HTR-8/SVneo (cell line): ENCODE data around the gene MAP4K4.

ENCODE experiments used
- DNase-seq: peaks from one replicate; pipeline ENCODE4 v3.0.0; 2011; ENCODE audit warnings: low spot score, mixed read lengths; ENCODE audit not compliant: insufficient read length
- FAIRE-seq: peaks from 2 replicates; lab custom pipeline; 2011; peaks lifted over from hg19 to GRCh38; lab: Jason Lieb, UNC

MAP4K4 gene

DNA sequence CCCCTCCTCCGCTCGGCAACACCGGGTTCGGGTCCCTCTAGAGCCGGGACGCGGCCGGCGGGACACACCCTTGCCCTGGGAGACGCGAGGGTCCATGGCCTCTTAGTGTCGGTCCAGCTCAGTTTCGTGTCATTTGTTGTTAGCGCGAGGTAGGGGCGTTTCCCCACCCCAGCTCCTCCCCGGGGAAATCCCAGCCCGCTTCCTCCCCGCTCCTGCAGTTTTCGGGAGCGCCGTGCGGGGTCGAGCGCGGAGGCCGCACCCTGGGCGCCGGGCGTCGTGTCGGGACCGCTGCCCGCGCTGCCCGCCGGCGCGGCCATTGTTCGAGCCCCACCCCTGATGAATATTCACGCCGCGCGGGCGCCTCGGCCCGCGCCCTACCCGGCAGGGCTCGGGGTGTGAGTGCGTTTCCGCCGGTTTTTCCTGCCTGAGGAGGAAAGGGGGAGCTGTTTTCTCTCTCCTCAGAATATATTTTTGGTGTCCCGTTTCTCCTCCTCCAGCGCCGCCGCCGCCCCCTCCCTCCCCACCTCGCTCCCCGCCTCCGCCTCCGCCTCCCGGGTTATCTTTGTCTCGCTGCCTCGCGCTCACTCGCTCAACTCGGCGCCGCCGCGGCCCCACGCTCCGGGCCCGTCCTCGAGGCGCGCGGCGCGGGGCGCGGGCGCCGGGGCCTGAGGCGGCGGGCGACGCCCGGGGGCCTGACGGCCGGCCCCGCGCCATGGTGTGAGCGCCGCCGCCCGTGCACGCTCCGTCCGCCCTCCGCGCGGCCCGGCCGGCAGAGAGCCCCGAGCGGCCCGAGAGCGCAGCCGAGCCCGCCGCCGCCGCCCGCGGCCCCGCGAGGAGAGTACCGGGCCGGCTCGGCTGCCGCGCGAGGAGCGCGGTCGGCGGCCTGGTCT lies at the start of gene MAP4K4:
Gene MAP4K4, plus strand, starts transcription at position 584 of the 890 bp plus-strand sequence. CDS start 374 bp downstream, outside the sequence.
- FAIRE-seq = no peak
- DNase-seq = peak; percentile 79

- DNase-seq = no peak
- FAIRE-seq = no peak
Measured at GRCh38 chr2:101653469-101653868, 44.0 kb upstream of the MAP4K4 start.

GRCh38 chr2:101655702-101656422 lies 41.6 kb upstream of the MAP4K4 start:
- DNase-seq = no peak

GRCh38 chr2:101657787-101658186 lies 39.7 kb upstream of the MAP4K4 start:
- FAIRE-seq = no peak
- DNase-seq = no peak

More at GRCh38 chr2:101655702-101656422, 41.6 kb upstream of the MAP4K4 start:
- FAIRE-seq = no peak

GRCh38 chr2:101658387-101658786 lies 39.1 kb upstream of the MAP4K4 start:
- no peak for FAIRE-seq
- DNase-seq = no peak

DNA sequence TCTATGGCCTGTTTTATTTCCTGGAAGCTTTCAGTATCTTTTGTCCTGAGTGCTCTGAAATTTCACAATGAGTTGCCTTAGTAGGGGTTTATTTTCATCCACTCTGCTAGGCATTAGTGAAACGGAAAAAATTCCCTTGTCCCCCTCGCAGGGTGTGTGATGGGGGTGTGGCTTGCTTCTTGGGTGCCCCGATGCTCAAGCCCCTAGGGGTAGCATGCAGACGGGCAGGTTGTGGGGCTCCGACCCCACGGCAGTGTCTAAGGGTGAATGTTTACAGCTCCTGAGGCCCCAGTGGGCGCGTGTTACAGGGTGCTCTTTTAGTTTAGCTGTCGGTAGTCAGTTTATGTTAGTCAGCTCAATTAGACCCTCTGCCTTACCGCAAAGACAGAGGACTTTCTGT lies 32.2 kb upstream of the MAP4K4 start:
- no peak for FAIRE-seq
- no peak for DNase-seq

DNA sequence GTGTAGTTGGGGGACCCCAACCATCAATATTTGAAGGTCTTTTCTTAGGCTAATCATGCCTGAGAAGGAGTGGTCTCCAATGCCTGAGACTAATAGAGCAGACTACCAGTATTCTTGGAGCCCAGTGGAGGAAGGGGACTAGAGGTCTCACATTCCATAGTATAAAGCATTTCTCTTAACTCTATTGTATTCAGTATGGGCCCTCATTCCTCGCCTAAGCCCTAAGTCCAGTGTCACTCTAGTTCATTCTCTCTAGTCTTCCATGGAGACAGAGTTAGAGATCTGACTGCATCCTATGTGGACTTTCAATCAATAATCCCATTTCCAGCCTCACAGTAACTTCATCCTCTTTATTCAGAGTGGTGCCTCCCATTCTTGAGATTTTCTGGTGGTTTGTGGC lies 29.7 kb upstream of the MAP4K4 start:
- FAIRE-seq (no peak), DNase-seq (no peak)

GRCh38 chr2:101672047-101672446 lies 25.5 kb upstream of the MAP4K4 start:
- FAIRE-seq (no peak), DNase-seq (no peak)

- no peak for FAIRE-seq
- DNase-seq = no peak
Measured at GRCh38 chr2:101673920-101674319, 23.6 kb upstream of the MAP4K4 start.

DNA sequence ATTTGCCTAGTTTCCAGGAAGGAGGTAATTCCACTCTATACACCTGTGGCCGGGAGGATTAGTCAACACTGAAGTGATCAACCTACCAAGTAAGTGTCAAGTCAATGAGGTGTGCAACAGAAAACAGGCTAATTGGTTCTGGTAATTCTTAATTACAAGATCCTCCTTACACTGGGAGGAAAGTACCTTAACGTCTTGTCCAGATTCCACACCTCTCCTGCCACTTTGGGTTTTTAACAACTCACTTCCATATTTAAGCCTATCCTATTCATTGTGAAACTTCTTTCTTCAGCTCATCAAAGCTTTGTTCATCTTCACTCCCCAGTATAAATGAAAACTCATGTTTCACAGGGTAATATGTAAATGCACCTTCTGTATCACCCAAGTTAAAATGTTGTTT lies 22.0 kb upstream of the MAP4K4 start:
- no peak for DNase-seq
- FAIRE-seq = no peak

GRCh38 chr2:101676674-101677073 lies 20.8 kb upstream of the MAP4K4 start:
- no peak for FAIRE-seq
- no peak for DNase-seq

- FAIRE-seq (no peak), DNase-seq (no peak)
Measured at GRCh38 chr2:101677658-101678057, 19.8 kb upstream of the MAP4K4 start.

DNA sequence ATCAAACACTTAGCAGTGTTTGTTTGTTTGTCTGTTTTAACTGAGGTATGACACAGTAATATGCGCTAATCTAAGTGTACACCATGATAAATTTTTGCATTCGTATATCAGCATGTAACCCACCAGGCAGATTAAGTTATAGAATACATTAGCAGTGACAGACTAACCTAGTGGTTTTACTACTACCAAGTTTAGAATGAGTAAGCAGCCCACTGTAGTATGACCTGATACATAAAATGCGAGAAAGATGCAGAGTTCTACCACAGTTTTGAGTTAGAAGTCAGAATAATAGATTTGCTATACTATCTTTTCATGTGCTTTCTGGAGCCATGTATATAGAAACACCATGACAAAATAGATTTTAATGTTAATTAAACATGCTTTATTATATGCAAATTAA lies 19.1 kb upstream of the MAP4K4 start:
- FAIRE-seq (no peak), DNase-seq (no peak)

DNA sequence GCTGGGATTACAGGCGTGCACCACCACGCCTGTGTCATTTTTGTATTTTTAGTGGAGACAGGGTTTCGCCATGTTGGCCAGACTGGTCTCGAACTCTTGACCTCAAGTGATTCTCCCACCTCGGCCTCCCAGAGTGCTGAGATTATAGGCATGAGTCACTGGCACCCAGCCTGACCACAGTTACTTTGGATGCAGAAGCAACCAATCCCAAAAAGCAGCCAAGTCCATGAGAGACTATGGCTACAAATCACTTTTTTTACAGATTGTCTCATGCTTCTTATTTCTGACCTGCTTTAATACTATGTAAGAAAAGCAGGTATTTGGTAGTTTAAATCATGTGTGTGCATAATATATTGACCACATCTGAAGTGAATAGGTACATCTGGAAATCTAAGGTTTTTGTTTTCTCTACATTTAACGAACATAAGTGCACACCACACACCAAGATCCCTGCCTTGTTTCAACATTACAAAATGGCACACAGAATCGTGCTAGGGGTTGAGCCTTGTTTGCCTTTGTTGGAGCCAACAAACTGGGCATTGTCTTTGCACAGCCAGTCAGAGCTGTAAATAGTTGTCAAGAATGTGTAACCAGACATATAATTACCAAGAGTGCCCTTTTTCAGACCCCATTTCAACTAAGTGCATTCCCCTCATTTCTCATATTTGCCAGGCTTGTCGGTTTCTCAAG lies 18.3 kb upstream of the MAP4K4 start:
- FAIRE-seq = no peak
- DNase-seq = no peak

DNA sequence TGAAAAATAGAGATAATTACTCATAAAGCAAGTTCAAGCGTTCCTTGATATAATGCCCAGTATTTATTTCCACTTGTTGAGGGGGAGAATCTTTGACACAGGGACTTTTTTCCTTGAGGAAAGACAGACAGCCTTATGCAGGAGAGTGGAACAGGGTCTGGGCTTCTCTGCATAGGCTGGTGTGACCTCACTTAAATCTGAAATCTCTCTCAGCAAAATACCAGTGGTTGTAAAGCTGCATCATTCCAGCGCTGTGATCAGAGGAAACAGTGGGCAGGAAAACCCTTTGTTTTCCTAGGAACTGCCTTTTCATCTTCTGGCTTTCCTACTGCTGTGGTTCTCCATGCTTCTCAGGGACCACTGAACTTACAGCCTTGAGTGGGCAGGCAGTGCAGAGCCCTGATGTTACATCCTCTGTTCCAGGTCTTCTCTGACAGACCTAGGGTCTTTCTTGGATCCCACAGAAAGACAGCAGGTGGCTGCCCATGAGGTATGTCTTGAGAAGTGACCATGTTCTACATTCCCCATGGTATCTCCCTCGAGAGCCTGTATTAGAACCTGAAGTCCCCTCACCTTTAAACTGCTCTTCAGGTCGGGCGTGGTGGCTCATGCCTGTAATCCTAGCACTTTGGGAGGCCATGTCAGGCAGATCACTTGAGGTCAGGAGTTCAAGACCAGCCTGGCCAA lies 17.6 kb upstream of the MAP4K4 start:
- DNase-seq (no peak), FAIRE-seq (no peak)

DNA sequence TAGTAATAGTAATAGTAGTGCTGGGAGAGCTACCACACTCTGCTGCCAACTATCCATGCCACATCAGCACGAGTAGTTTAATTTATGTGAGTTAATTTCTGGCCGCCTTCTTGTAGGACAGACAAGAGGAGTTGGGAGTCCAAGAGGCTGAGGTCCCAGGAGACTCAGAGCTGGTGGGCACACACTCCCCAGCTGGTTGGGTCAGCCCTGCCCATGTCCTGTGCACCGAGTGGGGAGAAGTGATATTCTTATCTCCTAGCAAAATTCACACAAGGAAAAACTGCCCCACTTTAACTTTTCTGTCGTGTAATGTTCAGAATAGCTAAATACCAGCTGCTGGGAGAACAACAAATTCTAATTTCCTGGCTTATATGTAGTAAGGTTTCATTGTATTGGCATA lies 15.2 kb upstream of the MAP4K4 start:
- no peak for DNase-seq
- FAIRE-seq = no peak

DNA sequence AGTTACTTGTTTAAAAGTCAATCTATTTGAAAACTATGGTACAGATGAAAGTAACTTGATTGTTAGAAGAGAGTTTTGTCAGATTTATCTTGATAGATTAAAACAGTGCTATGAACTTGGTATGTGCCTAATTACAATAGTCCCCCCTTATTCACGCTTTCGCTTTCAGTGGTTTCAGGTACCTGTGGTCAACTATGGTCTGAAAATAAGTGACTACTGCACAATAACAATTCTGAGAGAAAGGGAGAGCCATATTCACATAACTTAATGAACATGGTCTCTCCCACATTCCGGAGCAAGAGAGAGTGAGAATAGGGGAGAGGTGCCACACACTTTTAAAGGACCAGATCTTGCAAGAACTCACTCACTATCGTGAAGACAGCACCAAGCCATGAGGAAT lies 13.2 kb upstream of the MAP4K4 start:
- DNase-seq (no peak), FAIRE-seq (no peak)

GRCh38 chr2:101688261-101688660 lies 9.2 kb upstream of the MAP4K4 start:
- DNase-seq (no peak), FAIRE-seq (no peak)

- FAIRE-seq (no peak), DNase-seq (no peak)
Measured at GRCh38 chr2:101689114-101689825, 8.2 kb upstream of the MAP4K4 start.
